Vagina (tissue), 2 donors: ENCODE data around the gene MFAP5. TPM values are rescaled to one million over a fixed set of nuclear protein-coding genes. Genes with fewer than 3 reads are reported as not detected.

ENCODE experiments used
- DNase-seq, 2 donors: peaks; one replicate each; pipeline ENCODE4 v3.0.0-alpha.2; 2017; ENCODE audit errors: extremely low spot score in 2 of 2
- H3K27ac ChIP-seq: fragments of 200-600 bp; sonication (generic); one replicate; pipeline ENCODE4 v1.5.1; 2019
- H3K27me3 ChIP-seq: fragments of 200-600 bp; sonication (generic); one replicate; pipeline ENCODE4 v1.5.1; 2019
- H3K36me3 ChIP-seq, 2 donors: fragments of 200-600 bp; sonication (generic); one replicate each; pipeline ENCODE4 v1.5.1; 2017 to 2019
- H3K4me1 ChIP-seq: fragments of 200-600 bp; sonication (generic); one replicate; pipeline ENCODE4 v1.5.1; 2019
- H3K4me3 ChIP-seq, 2 donors: fragments of 200-600 bp; sonication (generic); 1 replicate in 1 of 2; 2 replicates in 1 of 2; pipeline ENCODE4 v1.5.1; 2016 to 2019
- H3K9me3 ChIP-seq: fragments of 200-600 bp; sonication (generic); one replicate; pipeline ENCODE4 v1.5.1; 2019
- POLR2A ChIP-seq, 2 donors: fragments of 450-650 bp; IDR thresholded peaks; one replicate each; pipeline ENCODE4 v1.6.1; 2017; ENCODE audit warnings: antibody characterized with exemption in 2 of 2, mild to moderate bottlenecking in 2 of 2, moderate library complexity in 2 of 2
- POLR2AphosphoS5 ChIP-seq, 2 donors: sonication (generic); formaldehyde crosslinking; IDR thresholded peaks; one replicate each; pipeline ENCODE4 v1.9.0; 2017; ENCODE audit warnings: antibody characterized with exemption in 2 of 2, mild to moderate bottlenecking in 2 of 2, low read depth in 1 of 2; ENCODE audit not compliant: insufficient read depth in 1 of 2
- intact Hi-C: fragments of 100-400 bp; cut with DNase I; formaldehyde crosslinking; loops from one replicate; pipeline ENCODE4 v1.15.1; 2023
- total RNA-seq: library from RNA; depleted of rRNA; stranded (reverse); fragments of >200 nt; gene quantifications from one replicate; pipeline ENCODE4 v1.2.3, GENCODE V29; 2016
- TF ChIP-seq, protein P1 (sequence below), 3 experiments: fragments of 450-650 bp in 2 of 3; fragments of 200-600 bp in 1 of 3; sonication (generic) in 1 of 3; IDR thresholded peaks; one replicate each; pipeline ENCODE4 v1.5.1; 2017 to 2019; ENCODE audit warnings: antibody characterized with exemption in 3 of 3, mild to moderate bottlenecking in 2 of 3, moderate library complexity in 2 of 3

Gene MFAP5
- total RNA-seq, 1 donor from 2014 or later: 159 TPM

- Histone ChIP-seq H3K4me1 (peaks cover 37% of the 10 kb centered on the region), H3K4me3 (peak overlapping the region; percentile 95 to 99), H3K27ac (peak overlapping the region; percentile 98), H3K36me3 (no peaks in the 10 kb centered on the region), H3K9me3 (no peaks in the 10 kb centered on the region), H3K27me3 (no peaks in the 10 kb centered on the region)
- intact Hi-C loops: no loop called here
- DNase-seq: no peak
- TF ChIP-seq, protein P1, sequence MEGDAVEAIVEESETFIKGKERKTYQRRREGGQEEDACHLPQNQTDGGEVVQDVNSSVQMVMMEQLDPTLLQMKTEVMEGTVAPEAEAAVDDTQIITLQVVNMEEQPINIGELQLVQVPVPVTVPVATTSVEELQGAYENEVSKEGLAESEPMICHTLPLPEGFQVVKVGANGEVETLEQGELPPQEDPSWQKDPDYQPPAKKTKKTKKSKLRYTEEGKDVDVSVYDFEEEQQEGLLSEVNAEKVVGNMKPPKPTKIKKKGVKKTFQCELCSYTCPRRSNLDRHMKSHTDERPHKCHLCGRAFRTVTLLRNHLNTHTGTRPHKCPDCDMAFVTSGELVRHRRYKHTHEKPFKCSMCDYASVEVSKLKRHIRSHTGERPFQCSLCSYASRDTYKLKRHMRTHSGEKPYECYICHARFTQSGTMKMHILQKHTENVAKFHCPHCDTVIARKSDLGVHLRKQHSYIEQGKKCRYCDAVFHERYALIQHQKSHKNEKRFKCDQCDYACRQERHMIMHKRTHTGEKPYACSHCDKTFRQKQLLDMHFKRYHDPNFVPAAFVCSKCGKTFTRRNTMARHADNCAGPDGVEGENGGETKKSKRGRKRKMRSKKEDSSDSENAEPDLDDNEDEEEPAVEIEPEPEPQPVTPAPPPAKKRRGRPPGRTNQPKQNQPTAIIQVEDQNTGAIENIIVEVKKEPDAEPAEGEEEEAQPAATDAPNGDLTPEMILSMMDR (IDR thresholded peaks at IDR 0.05): no peak
- TF ChIP-seq POLR2AphosphoS5 (IDR thresholded peaks at IDR 0.05; ENCODE audit: insufficient read depth in 1 of 2, low read depth in 1 of 2) (no peak), POLR2A (IDR thresholded peaks at IDR 0.05) (no peak)
Observed at GRCh38 chr12:8698879-8699278, 36.3 kb upstream of the MFAP5 start.

- no peak for DNase-seq
- no peak for TF ChIP-seq POLR2A (IDR thresholded peaks at IDR 0.05)
- TF ChIP-seq, protein P1 (IDR thresholded peaks at IDR 0.05): no peak
- peak in 1 of 2 donors; percentile 2 for TF ChIP-seq POLR2AphosphoS5 (IDR thresholded peaks at IDR 0.05; ENCODE audit: insufficient read depth in 1 of 2, low read depth in 1 of 2)
- H3K4me3 ChIP-seq: peak overlapping the region; percentile 95 to 99
- H3K27ac ChIP-seq: peak overlapping the region; percentile 98
- no peaks in the 10 kb centered on the region for H3K27me3 ChIP-seq
- H3K9me3 ChIP-seq: no peaks in the 10 kb centered on the region
- H3K4me1 ChIP-seq: peaks cover 38% of the 10 kb centered on the region
- intact Hi-C loops: no loop called here
- H3K36me3 ChIP-seq: no peaks in the 10 kb centered on the region
Observed at GRCh38 chr12:8698132-8698851, 35.7 kb upstream of the MFAP5 start.

DNA sequence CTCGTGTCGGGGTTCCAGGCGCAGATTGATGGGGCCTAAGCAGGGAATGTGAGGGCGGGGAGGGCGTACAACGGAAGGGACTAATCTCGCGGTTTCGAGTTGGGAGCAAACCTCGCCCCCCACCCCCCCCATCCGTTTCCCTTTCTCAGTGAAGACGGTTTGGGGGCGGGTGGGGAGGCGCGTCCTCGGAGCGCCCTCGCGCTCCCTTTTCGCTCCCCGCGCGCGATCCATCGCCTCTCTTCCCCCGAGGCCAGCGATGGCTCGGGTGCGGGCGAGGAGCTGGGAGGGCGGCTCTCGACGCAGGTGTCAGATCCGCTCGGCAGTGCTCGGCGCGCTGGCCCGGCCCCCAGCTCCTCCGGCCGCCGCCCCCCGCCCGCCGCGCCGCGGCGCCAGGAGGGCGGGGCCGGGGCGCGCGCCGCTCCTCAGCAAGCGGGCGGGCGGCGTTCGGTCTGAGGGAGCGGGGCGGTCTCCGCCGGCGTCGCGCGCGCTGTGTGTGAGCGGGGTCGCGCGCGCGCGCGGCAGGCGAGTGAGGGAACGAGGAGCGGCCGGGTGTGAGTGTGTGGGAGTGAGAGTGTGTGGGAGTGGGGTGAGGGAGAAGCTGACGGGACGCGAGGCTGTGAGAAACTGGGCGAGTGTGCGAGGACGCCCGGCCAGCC is 35.0 kb upstream of the MFAP5 start, which contains the start of gene RIMKLB:
Gene RIMKLB (plus strand): TSS at position 516 of the 656 bp plus-strand sequence. CDS start 15,876 bp downstream, outside the sequence.
- Histone ChIP-seq H3K4me1 (peaks cover 38% of the 10 kb centered on the region), H3K27ac (peak within 1 kb of the TSS; percentile 98), H3K36me3 (no peaks in the 10 kb centered on the region), H3K9me3 (no peaks in the 10 kb centered on the region), H3K27me3 (no peaks in the 10 kb centered on the region), H3K4me3 (peak within 1 kb of the TSS; percentile 95 to 99)
- DNase-seq: no peak
- intact Hi-C loops: no loop called here
- TF ChIP-seq POLR2A (IDR thresholded peaks at IDR 0.05) (peak in 1 of 2 donors; percentile 71), POLR2AphosphoS5 (IDR thresholded peaks at IDR 0.05; ENCODE audit: insufficient read depth in 1 of 2, low read depth in 1 of 2) (peak in 1 of 2 donors; percentile 73)
- TF ChIP-seq, protein P1 (IDR thresholded peaks at IDR 0.05): no peak

- intact Hi-C loops: no loop called here
- peak overlapping the region; percentile 98 for H3K27ac ChIP-seq
- H3K36me3 ChIP-seq: no peaks in the 10 kb centered on the region
- DNase-seq: no peak
- H3K27me3 ChIP-seq: no peaks in the 10 kb centered on the region
- H3K9me3 ChIP-seq: no peaks in the 10 kb centered on the region
- TF ChIP-seq, protein P1 (IDR thresholded peaks at IDR 0.05): no peak
- no peak for TF ChIP-seq POLR2AphosphoS5 (IDR thresholded peaks at IDR 0.05; ENCODE audit: insufficient read depth in 1 of 2, low read depth in 1 of 2)
- TF ChIP-seq POLR2A (IDR thresholded peaks at IDR 0.05): no peak
- H3K4me3 ChIP-seq: peak overlapping the region; percentile 95 to 99
- H3K4me1 ChIP-seq: peaks cover 33% of the 10 kb centered on the region
Observed at GRCh38 chr12:8697120-8697475, 34.5 kb upstream of the MFAP5 start.
